ENCODE measurements around the gene NOTUM. TPM values are rescaled to one million over a fixed set of nuclear protein-coding genes. Genes with fewer than 3 reads are reported as not detected.

Gene NOTUM
- total and polyA plus RNA-seq, 2 of the 4 experiments (the other 2 are of a cell fraction) = 0.05 TPM; not detected in 1

- Histone ChIP-seq H4K5ac (ENCODE audit: low read depth, low read length) (peak overlapping the region; percentile 33), H2BK120ac (ENCODE audit: low read depth, low read length) (peak overlapping the region; percentile 98), H2AK5ac (ENCODE audit: low read depth, low read length) (peak overlapping the region; percentile 99), H3K36me3 (ENCODE audit: control insufficient read depth, insufficient read depth, low read length) (no peaks in the 10 kb centered on the region), H2BK5ac (ENCODE audit: low read depth, low read length, poor library complexity, severe bottlenecking) (peak overlapping the region; percentile 95), H4K20me1 (ENCODE audit: insufficient read depth, low read length) (peaks cover 3% of the 10 kb centered on the region; the same call in 1 of the 2 replicates), H2AFZ (replicated peaks; ENCODE audit: low read length, poor library complexity) (peak overlapping the region; percentile 82), H3K23ac (ENCODE audit: low read depth, low read length) (peak overlapping the region; percentile 84), H3K4me1 (ENCODE audit: control insufficient read depth, insufficient read depth, low read length) (peaks cover 27% of the 10 kb centered on the region), H3K9me1 (ENCODE audit: insufficient read depth, low read length) (peaks cover 18% of the 10 kb centered on the region), H3K27ac (ENCODE audit: insufficient read depth, low read length) (peak overlapping the region; percentile 78), H3K4ac (ENCODE audit: low read depth, low read length) (peak overlapping the region; percentile 97), H4K91ac (ENCODE audit: insufficient read depth, low read depth, low read length) (peak overlapping the region; percentile 99), H3K56ac (ENCODE audit: extremely low read depth, insufficient read depth, low read length) (peak overlapping the region; percentile 47; the same call in 1 of the 2 replicates), H2BK15ac (ENCODE audit: low read depth, low read length) (peak overlapping the region; percentile 100; the same call in 2 of the 3 replicates), H3K18ac (ENCODE audit: low read depth, low read length) (peak overlapping the region; percentile 3; the same call in 1 of the 2 replicates), H4K8ac (ENCODE audit: low read depth in 2 of 2, low read length in 2 of 2) (peak overlapping the region; percentile 84 to 96), H3K4me2 (ENCODE audit: low read depth, low read length) (no peak overlapping the region), H3K27me3 (ENCODE audit: control insufficient read depth, insufficient read depth, low read length) (no peaks in the 10 kb centered on the region), H2BK20ac (ENCODE audit: low read depth, low read length) (peak overlapping the region; percentile 97), H2AK9ac (replicated peaks; ENCODE audit: low read depth, low read length, poor library complexity) (peak overlapping the region; percentile 98), H3K79me1 (ENCODE audit: low read depth in 1 of 2, low read length in 2 of 2) (peaks cover 11 to 33% of the 10 kb centered on the region in 2 experiments; a peak in 3 of 4 replicates), H3K9me3 (ENCODE audit: control insufficient read depth, insufficient read depth, low read length) (no peaks in the 10 kb centered on the region), H3K14ac (replicated peaks; ENCODE audit: low read depth, low read length) (peak overlapping the region; percentile 96), H3K9ac (ENCODE audit: low read depth, low read length) (peak overlapping the region; percentile 29; the same call in 1 of the 2 replicates), H3K4me3 (ENCODE audit: insufficient read depth, low read depth, low read length) (no peak overlapping the region)
- dilution Hi-C loops (cut with HindIII; ENCODE audit: low sequenced_read_pairs, unreplicated experiment) (no loop called here), intact Hi-C loops (cut with micrococcal nuclease) (no loop called here), in situ Hi-C loops (cut with MboI; ENCODE audit: low sequenced_read_pairs) (no loop called here)
- no TSS peak for BruUV-seq (replicated peaks)
- WGBS, 2 experiments (ENCODE audit: extremely low coverage in 2 of 2, insufficient read length in 1 of 2) = 92% methylated on average over 28 of the region's 41 CpGs; no CpG with 5 or more reads in 1 of the 2 experiments
- POLR2A ChIA-PET (ENCODE audit: unreplicated experiment) = no interaction called here
- TF ChIP-seq RCOR1 (IDR thresholded peaks at IDR 0.05; ENCODE audit: insufficient replicate concordance, low read length) (no peak), RAD21 (IDR thresholded peaks at IDR 0.05; ENCODE audit: low read length) (no peak), SMC3 (IDR thresholded peaks at IDR 0.05; ENCODE audit: low read depth, low read length) (no peak), MAFK (IDR thresholded peaks at IDR 0.05; ENCODE audit: low read depth, low read length) (no peak)
- CTCF ChIA-PET = interaction anchor here (0.8 to 1.0 kb wide), 2 partner anchors 15 to 45 kb away, joined by 3 to 5 read pairs; no protein-coding TSS in a partner anchor
- DNase-seq (no peak), ATAC-seq (ENCODE audit: low read depth) (no peak)
Measured at GRCh38 chr17:82004517-82005455, 43.8 kb upstream of the NOTUM start.
